Tongue (tissue), 2 donors: Measurements from ENCODE around the gene CFAP119. TPM values are rescaled to one million over a fixed set of nuclear protein-coding genes. Genes with fewer than 3 reads are reported as not detected.

Experiments used
- DNase-seq: peaks from one replicate; pipeline ENCODE4 v3.0.0-alpha.2; 2015
- total RNA-seq: library from RNA; depleted of rRNA; stranded (reverse); fragments of >200 nt; gene quantifications from one replicate; pipeline ENCODE4 v1.2.3, GENCODE V29; 2014

The CFAP119 gene
- total RNA-seq, 1 donor from 2014 or later = 2.2 TPM

- DNase-seq = peak; percentile 66
Observed at GRCh38 chr16:30740364-30741251, 21.3 kb downstream of the CFAP119 start.

DNA sequence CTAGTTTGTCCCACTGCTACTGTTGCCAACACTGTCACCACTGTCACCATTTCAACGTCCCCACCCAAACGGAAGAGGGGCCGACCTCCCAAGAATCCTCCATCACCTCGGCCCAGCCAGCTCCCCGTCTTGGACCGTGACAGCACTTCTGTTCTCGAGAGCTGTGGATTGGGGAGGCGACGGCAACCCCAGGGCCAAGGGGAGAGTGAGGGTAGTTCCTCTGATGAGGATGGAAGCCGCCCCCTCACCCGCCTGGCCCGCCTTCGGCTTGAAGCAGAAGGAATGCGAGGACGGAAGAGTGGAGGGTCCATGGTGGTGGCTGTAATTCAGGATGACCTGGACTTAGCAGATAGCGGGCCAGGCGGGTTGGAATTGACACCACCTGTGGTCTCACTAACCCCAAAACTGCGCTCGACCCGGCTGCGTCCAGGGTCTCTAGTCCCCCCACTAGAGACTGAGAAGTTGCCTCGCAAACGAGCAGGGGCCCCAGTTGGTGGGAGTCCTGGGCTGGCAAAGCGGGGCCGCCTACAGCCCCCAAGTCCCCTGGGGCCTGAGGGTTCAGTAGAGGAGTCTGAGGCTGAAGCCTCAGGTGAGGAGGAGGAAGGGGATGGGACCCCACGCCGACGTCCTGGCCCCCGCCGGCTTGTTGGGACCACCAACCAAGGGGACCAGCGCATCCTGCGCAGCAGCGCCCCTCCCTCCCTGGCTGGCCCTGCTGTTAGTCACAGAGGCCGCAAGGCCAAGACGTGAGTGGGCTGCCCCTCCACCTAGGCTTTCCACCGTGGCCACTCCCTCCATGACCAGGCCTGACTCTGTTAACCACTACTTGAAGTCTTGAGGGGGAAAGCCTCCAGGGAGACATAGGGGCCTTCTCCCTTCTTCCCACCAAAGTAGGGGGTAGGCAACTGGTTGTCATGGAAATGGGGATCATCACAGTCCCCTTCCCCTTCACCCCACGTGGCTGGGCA is 22.6 kb downstream of the CFAP119 start:
- DNase-seq = no peak

DNA sequence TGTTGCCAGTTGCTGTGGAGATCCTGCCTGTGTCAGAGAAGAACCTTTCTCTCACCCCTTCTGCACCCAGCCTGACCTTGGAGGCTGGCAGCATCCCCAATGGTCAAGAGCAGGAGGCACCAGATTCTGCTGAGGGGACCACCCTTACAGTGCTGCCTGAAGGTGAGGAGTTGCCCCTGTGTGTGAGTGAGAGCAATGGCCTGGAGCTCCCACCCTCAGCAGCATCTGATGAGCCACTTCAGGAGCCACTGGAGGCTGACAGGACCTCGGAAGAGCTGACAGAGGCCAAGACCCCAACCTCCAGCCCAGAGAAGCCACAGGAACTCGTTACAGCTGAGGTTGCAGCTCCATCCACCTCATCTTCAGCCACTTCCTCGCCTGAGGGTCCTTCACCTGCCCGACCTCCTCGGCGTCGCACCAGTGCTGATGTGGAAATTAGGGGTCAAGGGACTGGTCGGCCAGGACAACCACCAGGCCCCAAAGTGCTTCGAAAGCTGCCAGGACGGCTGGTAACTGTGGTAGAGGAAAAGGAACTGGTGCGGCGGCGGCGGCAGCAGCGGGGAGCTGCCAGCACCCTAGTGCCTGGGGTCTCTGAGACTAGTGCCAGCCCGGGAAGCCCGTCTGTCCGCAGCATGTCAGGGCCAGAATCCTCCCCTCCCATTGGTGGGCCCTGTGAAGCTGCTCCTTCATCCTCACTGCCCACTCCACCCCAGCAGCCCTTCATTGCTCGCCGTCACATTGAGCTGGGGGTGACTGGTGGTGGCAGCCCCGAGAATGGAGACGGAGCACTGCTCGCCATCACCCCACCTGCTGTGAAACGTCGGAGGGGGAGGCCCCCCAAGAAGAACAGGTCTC is 23.8 kb downstream of the CFAP119 start:
- DNase-seq = no peak

- no peak for DNase-seq
Observed at GRCh38 chr16:30736995-30737793, 24.7 kb downstream of the CFAP119 start.

DNA sequence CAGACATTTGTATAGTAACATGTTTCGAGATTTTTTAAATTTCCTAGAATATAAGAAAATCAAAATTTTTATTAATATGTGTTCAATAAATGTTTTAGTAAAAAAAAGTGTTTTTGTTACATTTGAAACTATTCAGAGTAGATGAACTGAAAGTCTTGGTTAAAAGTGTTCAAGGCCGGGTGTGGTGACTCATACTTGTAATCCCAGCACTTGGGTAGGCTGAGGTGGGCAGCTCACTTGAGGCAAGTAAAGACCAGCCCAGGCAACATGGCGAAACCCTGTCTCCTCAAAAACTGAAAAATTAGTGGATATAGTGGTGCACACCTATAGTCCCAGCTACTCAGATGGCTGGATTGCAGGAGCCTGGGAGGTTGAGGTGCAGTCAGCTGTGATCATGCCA is 30.5 kb downstream of the CFAP119 start:
- DNase-seq = no peak

DNA sequence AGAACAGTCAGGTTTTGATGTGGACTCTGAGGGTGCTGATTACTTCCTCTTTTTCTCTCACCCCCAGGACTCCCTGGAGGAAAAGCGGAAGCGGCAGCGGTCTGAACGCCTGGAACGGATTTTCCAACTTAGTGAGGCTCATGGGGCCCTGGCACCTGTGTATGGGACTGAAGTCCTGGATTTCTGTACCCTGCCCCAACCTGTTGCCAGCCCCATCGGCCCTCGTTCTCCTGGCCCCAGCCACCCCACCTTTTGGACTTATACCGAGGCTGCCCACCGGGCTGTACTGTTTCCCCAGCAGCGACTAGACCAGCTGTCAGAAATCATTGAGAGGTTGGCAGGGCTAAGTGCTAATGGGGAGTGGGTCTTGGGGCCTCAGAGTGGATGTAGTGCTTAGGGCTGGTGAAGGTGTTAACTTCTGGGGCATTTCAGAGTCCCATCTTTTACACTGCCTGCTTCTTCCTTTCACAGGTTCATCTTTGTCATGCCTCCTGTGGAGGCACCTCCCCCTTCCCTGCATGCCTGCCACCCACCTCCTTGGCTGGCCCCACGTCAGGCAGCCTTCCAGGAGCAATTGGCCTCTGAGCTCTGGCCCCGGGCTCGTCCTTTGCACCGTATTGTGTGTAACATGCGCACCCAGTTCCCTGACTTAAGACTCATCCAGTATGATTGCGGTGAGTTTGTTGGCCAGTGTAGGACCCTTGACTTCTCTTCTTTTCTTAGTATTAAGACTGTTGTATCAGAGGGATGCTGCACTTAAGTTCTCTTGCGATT is 32.8 kb downstream of the CFAP119 start:
- no peak for DNase-seq

GRCh38 chr16:30728321-30728720 is 33.5 kb downstream of the CFAP119 start:
- DNase-seq = no peak

DNA sequence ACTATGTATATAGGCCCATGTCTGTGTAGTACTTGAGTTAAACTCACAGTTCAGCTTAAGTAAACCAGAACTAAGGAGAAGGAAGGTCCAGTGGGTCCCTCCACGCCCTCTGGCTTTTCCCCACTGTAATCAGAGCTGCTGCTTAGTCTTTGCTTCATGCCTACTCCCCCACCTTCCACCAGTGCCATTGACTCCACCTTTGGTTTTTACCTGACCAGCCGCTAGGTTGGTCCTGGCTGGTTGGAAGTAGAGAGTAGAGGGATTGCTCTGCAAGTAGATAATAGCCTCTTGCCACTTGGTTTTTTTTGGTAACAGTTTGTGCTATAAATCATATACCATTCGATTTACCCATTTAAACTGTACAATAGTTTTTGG is 36.5 kb downstream of the CFAP119 start:
- DNase-seq = no peak

DNA sequence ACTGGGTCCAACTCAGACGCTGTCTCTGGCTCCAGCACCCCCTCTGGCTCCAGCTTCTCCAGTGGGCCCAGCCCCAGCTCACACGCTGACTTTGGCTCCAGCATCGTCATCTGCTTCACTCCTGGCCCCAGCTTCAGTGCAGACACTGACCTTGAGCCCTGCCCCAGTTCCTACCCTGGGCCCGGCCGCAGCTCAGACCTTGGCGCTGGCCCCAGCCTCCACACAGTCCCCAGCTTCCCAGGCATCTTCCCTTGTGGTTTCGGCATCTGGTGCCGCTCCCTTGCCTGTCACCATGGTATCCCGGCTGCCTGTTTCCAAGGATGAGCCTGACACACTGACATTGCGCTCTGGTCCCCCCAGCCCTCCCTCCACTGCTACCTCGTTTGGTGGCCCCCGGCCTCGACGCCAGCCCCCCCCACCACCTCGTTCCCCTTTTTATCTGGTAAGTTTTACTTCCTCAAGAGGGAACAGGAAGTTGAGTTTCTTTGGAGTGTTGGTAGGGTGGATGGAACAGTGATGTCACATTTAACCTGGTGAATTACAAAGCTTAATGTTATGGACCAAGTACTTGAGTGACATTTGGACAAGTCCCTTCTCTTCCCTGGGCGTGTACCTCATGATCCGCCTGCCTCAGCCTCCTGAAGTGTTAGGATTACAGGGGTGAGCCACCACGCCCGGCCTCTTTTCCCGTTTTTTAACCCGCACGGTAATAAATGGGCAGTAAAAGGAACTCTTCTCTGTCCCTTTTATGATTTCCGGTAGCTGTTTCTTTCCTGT is 37.0 kb downstream of the CFAP119 start:
- no peak for DNase-seq

- no peak for DNase-seq
Observed at GRCh38 chr16:30723725-30724355, 38.0 kb downstream of the CFAP119 start.

GRCh38 chr16:30722916-30723315 is 38.9 kb downstream of the CFAP119 start:
- DNase-seq = no peak

- no peak for DNase-seq
Observed at GRCh38 chr16:30722443-30722842, 39.4 kb downstream of the CFAP119 start.

- DNase-seq = no peak
Observed at GRCh38 chr16:30721606-30722005, 40.3 kb downstream of the CFAP119 start.

- no peak for DNase-seq
Observed at GRCh38 chr16:30721167-30721566, 40.7 kb downstream of the CFAP119 start.

DNA sequence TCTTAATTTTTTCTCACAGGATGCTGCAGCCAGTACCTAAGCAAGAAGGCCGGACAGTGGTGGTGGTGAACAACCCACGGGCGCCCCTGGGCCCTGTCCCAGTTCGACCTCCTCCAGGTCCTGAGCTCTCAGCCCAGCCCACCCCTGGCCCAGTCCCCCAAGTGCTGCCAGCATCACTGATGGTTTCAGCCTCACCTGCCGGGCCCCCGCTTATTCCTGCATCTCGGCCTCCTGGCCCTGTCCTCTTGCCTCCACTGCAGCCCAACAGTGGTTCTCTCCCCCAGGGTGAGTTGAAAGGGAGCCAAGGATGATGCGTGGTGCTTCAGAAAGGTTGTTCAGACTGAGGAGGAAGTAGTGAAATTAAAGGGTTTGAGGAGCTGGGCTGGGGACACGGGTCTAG is 41.2 kb downstream of the CFAP119 start:
- DNase-seq = no peak

- no peak for DNase-seq
Observed at GRCh38 chr16:30720086-30720485, 41.8 kb downstream of the CFAP119 start.

DNA sequence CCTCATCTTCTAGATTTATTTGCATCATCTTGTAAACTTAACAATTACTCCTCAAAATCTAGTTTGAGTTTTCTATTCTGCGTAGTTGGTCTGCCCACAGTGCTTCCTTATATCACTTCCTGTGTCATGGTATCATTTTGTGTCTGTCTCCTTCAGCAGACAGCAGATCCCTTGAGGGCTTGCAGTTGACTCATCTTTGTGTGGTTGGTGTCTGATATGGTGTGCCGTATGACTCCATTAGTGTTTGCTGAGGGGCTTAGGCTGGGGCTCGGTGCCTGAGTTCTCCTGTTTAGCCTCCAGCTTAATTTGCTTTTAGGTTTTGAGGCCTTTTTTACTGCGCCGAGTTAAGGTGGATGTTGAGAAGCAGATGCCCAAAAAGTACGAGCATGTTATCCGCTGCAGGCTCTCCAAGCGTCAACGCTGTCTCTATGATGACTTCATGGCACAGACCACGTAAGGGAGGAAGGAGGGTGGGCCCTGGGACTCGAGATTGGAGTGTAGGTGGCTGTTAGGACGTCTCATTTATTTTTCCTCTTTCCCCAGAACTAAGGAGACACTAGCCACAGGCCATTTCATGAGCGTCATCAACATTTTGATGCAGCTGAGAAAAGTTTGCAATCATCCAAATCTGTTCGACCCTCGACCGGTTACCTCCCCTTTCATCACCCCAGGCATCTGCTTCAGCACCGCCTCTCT is 46.0 kb downstream of the CFAP119 start:
- DNase-seq = no peak

DNA sequence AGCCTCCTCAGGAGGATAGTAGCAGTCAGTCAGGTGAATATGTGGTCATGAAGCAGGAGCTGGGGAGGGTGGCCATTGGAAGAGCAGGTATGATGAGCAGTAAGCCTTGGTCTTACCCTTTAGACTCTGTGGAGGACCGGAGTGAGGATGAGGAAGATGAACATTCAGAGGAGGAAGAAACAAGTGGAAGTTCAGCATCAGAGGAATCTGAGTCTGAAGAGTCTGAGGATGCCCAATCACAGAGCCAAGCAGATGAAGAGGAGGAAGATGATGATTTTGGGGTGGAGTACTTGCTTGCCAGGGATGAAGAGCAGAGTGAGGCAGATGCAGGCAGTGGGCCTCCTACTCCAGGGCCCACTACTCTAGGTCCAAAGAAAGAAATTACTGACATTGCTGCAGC is 50.1 kb downstream of the CFAP119 start:
- DNase-seq = no peak

- no peak for DNase-seq
Observed at GRCh38 chr16:30710971-30711370, 50.9 kb downstream of the CFAP119 start.
